K562 (cell line): ENCODE results near the gene ZNF467. TPM values are rescaled to one million over a fixed set of nuclear protein-coding genes. Genes with fewer than 3 reads are reported as not detected.

Experiments used
- KDM5B ChIP-seq: fragments of 200-600 bp; sonication (generic); IDR thresholded peaks from 2 replicates; pipeline ENCODE4 v1.6.1; 2012; ENCODE audit warnings: low read depth, mild to moderate bottlenecking, moderate library complexity, low read length, control low read depth, inconsistent platforms; ENCODE audit not compliant: insufficient replicate concordance
- NR2C2 ChIP-seq, 2 experiments: fragments of 200-800 bp in 1 of 2; sonication (Bioruptor generic) in 1 of 2; sonication (generic) in 1 of 2; formaldehyde crosslinking in 1 of 2; IDR thresholded peaks; 2 replicates each; pipeline versions ENCODE4 v1.6.1 to v1.8.0; 2016 to 2022; ENCODE audit warnings: mild to moderate bottlenecking in 1 of 2, missing compliant biosample characterization in 1 of 2, missing genetic modification characterization in 1 of 2, missing genetic modification reagents in 1 of 2
- ZBTB40 ChIP-seq, 2 experiments: fragments of 450-650 bp in 1 of 2; sonication (generic) in 1 of 2; formaldehyde crosslinking in 1 of 2; IDR thresholded peaks; 2 replicates each; pipeline versions ENCODE4 v1.7.1 to v1.9.0; 2016 to 2022; ENCODE audit warnings: inconsistent platforms in 1 of 2, mild to moderate bottlenecking in 1 of 2, missing genetic modification reagents in 1 of 2
- polyA plus RNA-seq, 8 experiments: library from polyadenylated mRNA; depleted of rRNA in 4 of 8; stranded (reverse) in 5 of 8; unstranded in 3 of 8; fragments of >200 nt; fragmentation: Nextera tagmentation in 2 of 8; fragmentation: Illumina TruSeq in 1 of 8; extraction: Ambion mirVana in 2 of 8; extraction: Trizol in 1 of 8; gene quantifications; 2 replicates each; pipeline versions ENCODE4 v1.2.1 to v1.2.3, GENCODE V29; 2011 to 2014; ENCODE audit warnings: inconsistent platforms in 1 of 8, missing spikeins in 1 of 8
- total RNA-seq, 7 experiments: library from RNA; depleted of rRNA in 6 of 7; stranded (reverse); fragments of >200 nt in 6 of 7; fragmentation: Illumina TruSeq in 2 of 7; extraction: Trizol in 2 of 7; gene quantifications; 2 replicates each; pipeline versions ENCODE4 v1.2.1 to v1.2.3, GENCODE V29; 2011 to 2021; ENCODE audit warnings: low replicate concordance in 1 of 7

ZNF467 gene
- total and polyA plus RNA-seq, 9 of the 15 experiments (the other 6 are each of a cell fraction or from before 2014, with no cell fraction given) = 0.32 to 14.2 (median 1.7) TPM

DNA sequence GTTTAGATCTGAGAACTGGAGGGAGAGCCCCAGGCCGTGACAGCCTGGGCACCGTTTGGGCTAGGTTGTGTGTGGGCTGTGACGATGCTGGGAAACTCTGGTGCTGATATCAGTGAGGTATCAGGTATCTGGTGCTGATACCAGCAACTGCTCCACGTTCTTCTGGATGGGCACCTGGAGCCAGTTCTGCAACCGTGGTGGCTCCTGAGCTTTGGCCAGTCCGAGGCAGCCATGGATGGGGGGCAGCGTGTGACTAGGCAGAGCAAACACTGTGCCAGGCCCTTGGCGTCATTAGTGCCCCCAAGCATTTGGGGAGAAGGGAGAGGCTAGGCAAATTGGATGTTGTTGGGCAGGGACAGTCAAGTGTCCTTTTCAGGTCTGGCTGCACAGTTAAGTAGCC lies 57.9 kb downstream of the ZNF467 start (continued):
- TF ChIP-seq ZBTB40 (IDR thresholded peaks at IDR 0.05) = 0 out of 2 replicates have a peak, but pooled peaks have one; percentile 34
- TF ChIP-seq ZBTB40 (CRISPR knock-in tag; IDR thresholded peaks at IDR 0.05) = no peak
- TF ChIP-seq KDM5B = peak; percentile 6
- TF ChIP-seq NR2C2 (CRISPR knock-in tag; IDR thresholded peaks at IDR 0.05) = peak; percentile 61; the same call in 1 of the 2 replicates
- no peak for TF ChIP-seq NR2C2 (tag; IDR thresholded peaks at IDR 0.05)
- TF ChIP-seq, all 486 proteins: peak for 11
